Nephron (organoid): Measurements from ENCODE around the gene CELF4.

Experiments
- H3K27ac Mint-ChIP-seq, 3 experiments: 2 replicates each; pipeline ENCODE4 v1.8.0; 2020; ENCODE audit warnings: mixed read lengths in 3 of 3, mild to moderate bottlenecking in 2 of 3, moderate library complexity in 1 of 3
- H3K27me3 Mint-ChIP-seq: 2 replicates; pipeline ENCODE4 v1.8.0; 2021; ENCODE audit warnings: low read depth, mild to moderate bottlenecking, moderate library complexity, mixed read lengths
- H3K36me3 Mint-ChIP-seq: 2 replicates; pipeline ENCODE4 v1.8.0; 2020; ENCODE audit warnings: low read depth, mixed read lengths
- H3K4me1 Mint-ChIP-seq: 2 replicates; pipeline ENCODE4 v1.8.0; 2020; ENCODE audit warnings: mixed read lengths
- H3K4me3 Mint-ChIP-seq, 3 experiments: 2 replicates each; pipeline ENCODE4 v1.8.0; 2020; ENCODE audit warnings: mild to moderate bottlenecking in 3 of 3, mixed read lengths in 3 of 3, moderate library complexity in 2 of 3
- H3K9me3 Mint-ChIP-seq: 2 replicates; pipeline ENCODE4 v1.8.0; 2020; ENCODE audit warnings: mixed read lengths
- TF ChIP-seq, protein P1 (sequence below), 3 experiments: fragments of 200-600 bp; sonication (generic); IDR thresholded peaks; one replicate each; pipeline ENCODE4 v1.5.0; 2021; ENCODE audit warnings: antibody characterized with exemption in 3 of 3; ENCODE audit not compliant: unreplicated experiment in 3 of 3

The CELF4 gene

DNA sequence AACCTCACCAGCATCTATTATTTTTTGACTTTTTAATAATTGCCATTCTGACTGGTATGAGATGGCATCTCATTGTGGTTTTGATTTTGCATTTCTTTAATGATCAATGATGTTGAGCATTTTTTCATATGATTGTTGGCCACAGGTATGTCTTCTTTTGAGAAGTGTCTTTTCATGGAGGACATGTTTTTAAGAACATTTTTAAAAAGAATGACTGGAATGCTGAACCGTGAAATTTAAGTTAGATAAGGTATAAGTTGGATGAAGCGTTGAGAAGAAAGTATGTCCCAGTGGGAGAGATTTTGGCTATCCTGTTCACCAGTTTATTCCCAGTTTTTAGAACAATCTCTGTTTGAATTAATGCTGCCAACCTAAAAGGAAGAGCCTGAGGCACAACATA, 365.9 kb downstream of the CELF4 start:
- Mint-ChIP-seq H3K4me1 (no peaks in the 10 kb centered on the region), H3K4me3 (no peak overlapping the region), H3K9me3 (peaks cover 28% of the 10 kb centered on the region), H3K27ac (no peak overlapping the region), H3K36me3 (peaks cover 15% of the 10 kb centered on the region), H3K27me3 (peaks cover under 1% of the 10 kb centered on the region)
- TF ChIP-seq, protein P1, sequence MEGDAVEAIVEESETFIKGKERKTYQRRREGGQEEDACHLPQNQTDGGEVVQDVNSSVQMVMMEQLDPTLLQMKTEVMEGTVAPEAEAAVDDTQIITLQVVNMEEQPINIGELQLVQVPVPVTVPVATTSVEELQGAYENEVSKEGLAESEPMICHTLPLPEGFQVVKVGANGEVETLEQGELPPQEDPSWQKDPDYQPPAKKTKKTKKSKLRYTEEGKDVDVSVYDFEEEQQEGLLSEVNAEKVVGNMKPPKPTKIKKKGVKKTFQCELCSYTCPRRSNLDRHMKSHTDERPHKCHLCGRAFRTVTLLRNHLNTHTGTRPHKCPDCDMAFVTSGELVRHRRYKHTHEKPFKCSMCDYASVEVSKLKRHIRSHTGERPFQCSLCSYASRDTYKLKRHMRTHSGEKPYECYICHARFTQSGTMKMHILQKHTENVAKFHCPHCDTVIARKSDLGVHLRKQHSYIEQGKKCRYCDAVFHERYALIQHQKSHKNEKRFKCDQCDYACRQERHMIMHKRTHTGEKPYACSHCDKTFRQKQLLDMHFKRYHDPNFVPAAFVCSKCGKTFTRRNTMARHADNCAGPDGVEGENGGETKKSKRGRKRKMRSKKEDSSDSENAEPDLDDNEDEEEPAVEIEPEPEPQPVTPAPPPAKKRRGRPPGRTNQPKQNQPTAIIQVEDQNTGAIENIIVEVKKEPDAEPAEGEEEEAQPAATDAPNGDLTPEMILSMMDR (IDR thresholded peaks at IDR 0.05; ENCODE audit: unreplicated experiment in 3 of 3), result no peak
